HG03521 (cell line): ENCODE results near the gene DGKE.
A peak's percentile ranks its signal among the peaks of the same experiment; 100 is the strongest.

ENCODE experiments used
- ATAC-seq: cut with Tn5 transposase; IDR thresholded peaks from one replicate; pipeline ENCODE4 v1.9.1; 2021; ENCODE audit warnings: mild to moderate bottlenecking, moderate library complexity; ENCODE audit not compliant: unreplicated experiment

The DGKE gene

DNA sequence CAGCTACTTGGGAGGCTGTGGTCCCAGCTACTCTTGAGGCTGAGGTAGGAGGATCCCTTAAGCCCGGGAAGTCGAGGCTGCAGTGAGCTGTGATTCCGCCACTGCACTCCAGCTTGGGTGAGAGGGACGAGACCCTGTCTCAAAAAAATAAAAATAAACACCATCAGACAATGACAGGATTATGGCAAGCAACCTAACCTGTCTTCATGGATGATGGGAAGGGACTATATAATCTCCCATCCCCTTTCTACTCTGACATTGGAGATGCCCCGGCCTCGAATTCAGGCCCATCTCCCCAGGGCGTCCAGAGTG, 79.0 kb downstream of the DGKE start:
- ATAC-seq: no peak

DNA sequence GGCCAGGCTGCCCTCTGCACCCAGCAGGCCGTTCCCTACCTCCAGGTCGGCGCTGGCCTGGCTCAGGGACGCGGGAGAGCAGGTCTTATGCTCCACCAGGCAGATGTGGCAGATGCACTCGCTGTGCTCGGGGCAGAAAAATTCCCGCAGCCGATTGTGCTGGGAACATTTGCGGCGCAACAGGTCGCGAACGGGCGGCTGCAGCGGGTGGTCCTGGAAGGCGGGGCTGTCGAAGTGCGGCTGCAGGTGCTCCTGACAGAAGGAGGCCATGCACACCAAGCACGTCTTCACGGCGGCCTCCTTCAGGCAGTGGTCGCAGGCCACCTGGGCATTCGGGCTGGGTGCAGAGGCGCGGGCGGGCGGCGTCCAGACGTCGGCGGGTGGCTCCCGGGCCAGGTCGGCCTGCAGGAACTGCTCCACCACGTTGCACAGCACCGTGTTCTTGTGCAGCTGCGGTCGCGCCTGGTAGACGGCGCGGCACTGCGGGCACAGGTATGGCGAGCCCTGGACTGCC, 79.5 kb downstream of the DGKE start:
- peak; percentile 27 for ATAC-seq

DNA sequence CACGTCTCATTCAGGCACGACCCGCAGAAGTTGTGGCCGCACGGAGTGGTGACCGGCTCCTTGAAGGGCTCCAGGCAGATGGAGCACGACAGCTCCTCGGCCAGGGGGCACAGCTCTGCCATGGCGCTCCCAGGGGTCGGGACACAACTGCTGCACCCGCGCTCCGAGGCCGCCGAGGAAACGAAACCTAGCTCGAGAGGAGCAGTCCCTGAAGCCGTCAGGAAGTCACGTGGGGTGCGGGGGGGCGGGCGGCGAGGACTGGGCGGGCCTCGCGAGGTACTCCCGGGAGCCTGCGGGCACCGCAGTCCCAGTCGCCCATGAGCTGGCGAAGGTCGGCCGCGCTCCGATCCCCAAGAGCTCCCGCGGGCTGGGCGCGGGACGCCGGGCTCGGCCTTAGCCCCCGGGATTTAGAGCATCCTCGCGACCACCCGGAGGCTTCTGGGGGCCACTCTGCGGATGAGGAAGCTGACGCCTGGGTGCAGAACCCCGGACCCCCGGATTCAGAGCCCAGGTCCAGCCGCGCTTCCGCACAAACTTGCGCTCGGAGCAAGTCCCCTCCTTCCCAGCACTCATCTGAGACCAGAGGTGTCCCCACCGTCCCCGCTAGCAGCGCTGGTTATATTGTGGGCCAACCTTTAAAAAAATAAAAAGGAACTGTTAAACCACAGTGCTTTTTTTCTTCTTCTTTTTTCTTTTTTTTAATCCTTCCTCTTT, 80.1 kb downstream of the DGKE start, which contains the start of gene TRIM25:
TSS of gene TRIM25 (minus strand) at position 183 of the 714 bp plus-strand sequence. CDS start at position 122, 61 bp downstream.
- peak; percentile 66 for ATAC-seq

DNA sequence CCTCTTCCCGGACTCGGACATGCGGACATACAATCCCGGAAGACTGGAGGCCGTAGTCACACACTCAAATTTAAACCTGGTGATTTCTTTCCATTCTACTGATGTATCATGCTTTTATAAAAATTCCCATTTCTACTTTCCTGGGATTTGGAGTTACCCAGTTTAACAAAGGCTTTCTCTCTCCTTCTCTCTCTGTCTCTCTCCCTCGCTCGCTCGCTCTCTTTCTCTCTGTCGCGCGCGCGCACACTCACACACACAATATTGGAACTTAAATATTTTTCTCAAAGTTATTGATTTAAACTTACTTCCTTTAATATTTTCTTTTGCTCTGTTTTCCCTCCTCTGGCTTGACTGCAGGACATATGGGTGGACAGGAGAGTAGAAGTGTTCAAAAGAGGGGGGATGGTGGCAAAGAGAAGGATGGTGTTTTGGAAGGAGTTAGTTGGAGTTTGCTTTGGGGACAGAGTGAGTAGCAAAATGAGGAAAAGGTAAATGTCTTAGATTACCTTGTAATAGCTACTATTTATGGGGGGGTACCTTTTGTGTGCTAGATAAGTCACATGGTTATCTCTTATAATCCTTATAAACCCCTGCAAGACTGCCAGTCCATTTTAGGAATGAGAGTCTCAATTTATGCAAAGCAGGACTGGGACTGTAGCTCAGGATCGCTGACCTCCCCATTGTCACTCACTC, 80.8 kb downstream of the DGKE start:
- ATAC-seq: no peak

DNA sequence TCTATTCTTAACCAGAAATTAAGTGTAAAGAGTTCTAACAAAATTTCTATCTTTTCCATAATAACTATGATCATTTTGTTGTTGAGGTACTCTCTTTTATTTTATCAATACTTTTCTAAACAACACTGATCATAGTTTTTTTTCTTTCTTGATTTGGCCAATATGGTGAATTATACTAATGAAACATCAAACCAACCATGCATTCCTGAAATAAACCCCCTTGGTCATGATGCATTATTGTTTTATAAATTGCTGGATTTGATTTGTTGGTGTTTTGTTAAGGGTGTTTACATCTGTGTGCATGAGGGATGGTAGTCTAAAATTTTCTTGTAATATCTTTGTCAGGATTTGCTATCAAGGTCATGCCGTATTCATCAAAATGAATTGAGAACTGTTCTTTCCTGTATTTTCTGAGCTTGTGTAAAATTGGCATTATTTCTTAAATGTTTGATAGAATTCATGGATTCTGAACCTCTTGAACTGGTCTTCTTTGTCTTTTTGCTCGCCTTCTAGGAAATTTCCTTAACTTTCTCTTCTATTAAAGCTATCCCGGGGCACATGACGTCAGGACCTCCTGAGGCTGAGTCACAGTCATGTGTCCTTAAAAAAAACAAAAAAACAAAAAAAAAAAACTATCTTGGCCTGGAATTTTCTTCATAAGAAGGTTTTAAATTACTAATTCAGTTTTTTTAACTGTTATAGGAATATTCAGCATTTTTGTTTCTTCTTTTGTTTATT, 83.8 kb downstream of the DGKE start:
- ATAC-seq: no peak

DNA sequence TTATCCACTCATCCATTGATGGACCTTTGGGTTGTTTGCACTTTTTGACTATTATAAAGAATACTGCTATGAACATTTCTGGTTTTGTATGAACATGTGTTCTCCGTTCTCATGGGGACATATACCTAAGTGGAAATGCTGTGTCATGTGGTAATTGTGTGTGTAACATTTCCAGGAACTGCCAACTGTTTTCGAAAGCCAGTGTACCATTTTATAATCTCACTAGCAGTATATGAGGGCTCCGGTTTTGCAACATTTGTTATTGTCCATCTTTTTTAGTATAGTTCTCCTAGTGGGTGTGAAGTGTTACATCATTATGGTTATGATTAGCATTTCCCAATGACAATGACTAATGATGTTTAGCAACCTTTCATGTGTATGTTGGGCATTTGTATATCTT, 85.0 kb downstream of the DGKE start:
- ATAC-seq: no peak
